HepG2 (cell line): ENCODE data around the gene PKP3. TPM values are rescaled to one million over a fixed set of nuclear protein-coding genes. Genes with fewer than 3 reads are reported as not detected.

Experiments
- CEBPZ ChIP-seq: IDR thresholded peaks from 2 replicates; pipeline ENCODE4 v1.6.1; 2012; ENCODE audit warnings: low read length, improper control_type of control experiment
- CTCF ChIP-seq: sonication (generic); formaldehyde crosslinking; IDR thresholded peaks from 2 replicates; pipeline ENCODE4 v1.5.0; 2020; ENCODE audit warnings: mild to moderate bottlenecking, missing genetic modification reagents, moderate library complexity
- EEA1 ChIP-seq: sonication (generic); formaldehyde crosslinking; IDR thresholded peaks from 2 replicates; pipeline ENCODE4 v1.5.1; 2020; ENCODE audit warnings: mild to moderate bottlenecking, missing genetic modification reagents, borderline replicate concordance
- GFI1 ChIP-seq: sonication (generic); formaldehyde crosslinking; IDR thresholded peaks from 2 replicates; pipeline ENCODE4 v1.5.0; 2020; ENCODE audit warnings: missing genetic modification reagents, mild to moderate bottlenecking, borderline replicate concordance
- HNF4G ChIP-seq, 2 experiments: sonication (generic) in 1 of 2; formaldehyde crosslinking in 1 of 2; IDR thresholded peaks; 2 replicates each; pipeline versions ENCODE4 v1.4.0 to v1.6.1; 2011 to 2020; ENCODE audit warnings: borderline replicate concordance in 2 of 2, low read depth in 2 of 2, mild to moderate bottlenecking in 2 of 2, low read length in 1 of 2, missing genetic modification reagents in 1 of 2, moderate library complexity in 1 of 2
- HNRNPLL ChIP-seq: fragments of 200-400 bp; formaldehyde crosslinking; IDR thresholded peaks from 2 replicates; pipeline ENCODE4 v1.6.1; 2017; ENCODE audit warnings: mild to moderate bottlenecking, low read depth, low read length; ENCODE audit not compliant: poor library complexity, severe bottlenecking
- MIER3 ChIP-seq: IDR thresholded peaks from 2 replicates; pipeline ENCODE4 v1.6.1; 2016; ENCODE audit warnings: missing compliant biosample characterization, borderline replicate concordance
- SP2 ChIP-seq: sonication (generic); formaldehyde crosslinking; IDR thresholded peaks from 2 replicates; pipeline ENCODE4 v1.5.1; 2020; ENCODE audit warnings: mild to moderate bottlenecking, missing genetic modification reagents
- TFAP4 ChIP-seq: sonication (generic); IDR thresholded peaks from 2 replicates; pipeline ENCODE4 v1.6.1; 2016; ENCODE audit warnings: low read depth, borderline replicate concordance
- TOE1 ChIP-seq: sonication (generic); formaldehyde crosslinking; IDR thresholded peaks from 2 replicates; pipeline ENCODE4 v1.4.0; 2020; ENCODE audit warnings: mild to moderate bottlenecking, missing genetic modification reagents
- ZNF142 ChIP-seq: sonication (generic); formaldehyde crosslinking; IDR thresholded peaks from 2 replicates; pipeline ENCODE4 v1.4.0; 2020; ENCODE audit warnings: missing genetic modification reagents
- ZNF230 ChIP-seq: sonication (generic); formaldehyde crosslinking; IDR thresholded peaks from 2 replicates; pipeline ENCODE4 v1.4.0; 2020; ENCODE audit warnings: mild to moderate bottlenecking, missing genetic modification reagents
- ZNF34 ChIP-seq: sonication (generic); formaldehyde crosslinking; IDR thresholded peaks from 2 replicates; pipeline ENCODE4 v1.4.0; 2020; ENCODE audit warnings: mild to moderate bottlenecking, missing genetic modification reagents, borderline replicate concordance
- ZNF530 ChIP-seq: sonication (generic); formaldehyde crosslinking; IDR thresholded peaks from 2 replicates; pipeline ENCODE4 v1.5.0; 2020; ENCODE audit warnings: low read depth, mild to moderate bottlenecking, missing genetic modification reagents
- ZNF619 ChIP-seq: sonication (generic); formaldehyde crosslinking; IDR thresholded peaks from 2 replicates; pipeline ENCODE4 v1.4.0; 2020; ENCODE audit warnings: mild to moderate bottlenecking, missing genetic modification reagents
- polyA plus RNA-seq, 8 experiments: library from polyadenylated mRNA; depleted of rRNA in 3 of 8; stranded (reverse) in 7 of 8; unstranded in 1 of 8; fragments of >200 nt; fragmentation: Illumina TruSeq in 4 of 8; extraction: Trizol in 4 of 8; gene quantifications; 2 replicates each; pipeline versions ENCODE4 v1.2.1 to v1.2.3, GENCODE V29; 2011 to 2016; ENCODE audit warnings: low read depth in 4 of 8, missing spikeins in 1 of 8, mixed read lengths in 1 of 8; ENCODE audit not compliant: insufficient read depth in 1 of 8
- total RNA-seq, 5 experiments: library from RNA; depleted of rRNA; stranded (reverse); fragments of >200 nt; fragmentation: Illumina TruSeq; extraction: Trizol; gene quantifications; 2 replicates each; pipeline ENCODE4 v1.2.3, GENCODE V29; 2016; ENCODE audit warnings: low read depth in 1 of 5

PKP3 gene
- total and polyA plus RNA-seq, 2 of the 13 experiments (the other 11 are each of a cell fraction or from before 2014, with no cell fraction given) = 18.0 to 28.7 TPM

- TF ChIP-seq GFI1 (CRISPR knock-in tag) = no peak
- no peak for TF ChIP-seq SP2 (CRISPR knock-in tag)
- no peak; the same call in 1 of the 2 replicates for TF ChIP-seq TFAP4
- no peak for TF ChIP-seq ZNF619
- TF ChIP-seq ZNF530 (CRISPR knock-in tag) = no peak
- TF ChIP-seq HNF4G (IDR thresholded peaks at IDR 0.05; ENCODE audit: borderline replicate concordance, low read depth, low read length) = no peak
- no peak for TF ChIP-seq HNF4G (CRISPR knock-in tag; IDR thresholded peaks at IDR 0.05; ENCODE audit: borderline replicate concordance, low read depth)
- TF ChIP-seq ZNF142 (CRISPR knock-in tag) = no peak
- TF ChIP-seq ZNF230 (CRISPR knock-in tag) = peak; percentile 86
- TF ChIP-seq CEBPZ = no peak
- TF ChIP-seq TOE1 (CRISPR knock-in tag) = 0 out of 2 replicates have a peak, but pooled peaks have one; percentile 28
- TF ChIP-seq ZNF34 (CRISPR knock-in tag) = peak; percentile 77; the same call in 1 of the 2 replicates
- peak; percentile 99 for TF ChIP-seq CTCF (CRISPR knock-in tag)
- TF ChIP-seq HNRNPLL = peak; percentile 50
- TF ChIP-seq MIER3 (CRISPR knock-in tag) = peak; percentile 55; the same call in 1 of the 2 replicates
- TF ChIP-seq EEA1 (CRISPR knock-in tag) = peak; percentile 74; the same call in 1 of the 2 replicates
These were observed 54.1 kb downstream of the PKP3 start (continued) for GRCh38 chr11:447923-448731.
